C4-2B (cell line): Measurements from ENCODE around the gene MCOLN1.

Source experiments
- ZFX ChIP-seq: fragments of 450-650 bp; IDR thresholded peaks from 2 replicates; pipeline ENCODE4 v1.6.1; 2017
- TF ChIP-seq, protein P1 (sequence below): fragments of 450-650 bp; conservative IDR thresholded peaks from 2 replicates; pipeline ENCODE4 v1.5.1; 2017; ENCODE audit warnings: mild to moderate bottlenecking

DNA sequence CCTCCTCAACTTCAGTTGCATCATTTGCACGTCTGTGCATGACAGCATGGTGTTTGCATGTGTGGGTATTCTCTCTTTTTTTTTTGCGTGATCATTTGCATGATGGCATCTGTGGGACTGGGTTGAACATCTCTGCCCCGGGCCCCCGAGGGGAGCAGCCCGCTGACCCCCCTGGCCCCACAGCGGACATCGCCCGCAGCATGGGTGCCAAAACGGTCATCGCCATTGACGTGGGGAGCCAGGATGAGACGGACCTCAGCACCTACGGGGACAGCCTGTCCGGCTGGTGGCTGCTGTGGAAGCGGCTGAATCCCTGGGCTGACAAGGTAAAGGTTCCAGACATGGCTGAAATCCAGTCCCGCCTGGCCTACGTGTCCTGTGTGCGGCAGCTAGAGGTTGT is 36.2 kb downstream of the MCOLN1 start:
- TF ChIP-seq, protein P1, sequence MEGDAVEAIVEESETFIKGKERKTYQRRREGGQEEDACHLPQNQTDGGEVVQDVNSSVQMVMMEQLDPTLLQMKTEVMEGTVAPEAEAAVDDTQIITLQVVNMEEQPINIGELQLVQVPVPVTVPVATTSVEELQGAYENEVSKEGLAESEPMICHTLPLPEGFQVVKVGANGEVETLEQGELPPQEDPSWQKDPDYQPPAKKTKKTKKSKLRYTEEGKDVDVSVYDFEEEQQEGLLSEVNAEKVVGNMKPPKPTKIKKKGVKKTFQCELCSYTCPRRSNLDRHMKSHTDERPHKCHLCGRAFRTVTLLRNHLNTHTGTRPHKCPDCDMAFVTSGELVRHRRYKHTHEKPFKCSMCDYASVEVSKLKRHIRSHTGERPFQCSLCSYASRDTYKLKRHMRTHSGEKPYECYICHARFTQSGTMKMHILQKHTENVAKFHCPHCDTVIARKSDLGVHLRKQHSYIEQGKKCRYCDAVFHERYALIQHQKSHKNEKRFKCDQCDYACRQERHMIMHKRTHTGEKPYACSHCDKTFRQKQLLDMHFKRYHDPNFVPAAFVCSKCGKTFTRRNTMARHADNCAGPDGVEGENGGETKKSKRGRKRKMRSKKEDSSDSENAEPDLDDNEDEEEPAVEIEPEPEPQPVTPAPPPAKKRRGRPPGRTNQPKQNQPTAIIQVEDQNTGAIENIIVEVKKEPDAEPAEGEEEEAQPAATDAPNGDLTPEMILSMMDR: no peak
- TF ChIP-seq ZFX: no peak
